ENCODE data around the gene CYB5RL.
"Not testable (repeated sequence)": the region's sequence is repeated elsewhere in the genome, so short reads cannot be mapped to it uniquely, and the experiment has no call there.

Gene CYB5RL

GRCh38 chr1:54225986-54226559 lies 26.2 kb upstream of the CYB5RL start:
- no peak for DNase-seq

DNA sequence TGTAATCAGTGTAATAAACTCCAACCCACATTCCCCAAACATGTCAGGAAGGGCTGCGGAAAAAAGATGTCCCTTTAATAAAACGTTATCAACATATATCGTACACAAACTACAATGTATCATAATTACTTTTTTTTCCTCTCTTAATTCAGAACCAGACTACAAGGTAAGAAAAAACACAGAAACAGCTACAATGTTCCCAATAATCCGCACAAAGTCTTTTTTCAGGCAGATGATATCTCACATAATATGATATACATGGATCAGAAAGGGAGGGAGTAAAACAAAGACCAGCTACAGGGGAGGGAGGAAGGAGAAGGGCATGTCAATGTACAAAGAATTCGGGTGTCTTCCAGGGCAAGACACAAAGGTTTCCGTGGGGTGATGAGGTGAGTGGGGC lies 25.5 kb upstream of the CYB5RL start:
- no peak for DNase-seq

DNA sequence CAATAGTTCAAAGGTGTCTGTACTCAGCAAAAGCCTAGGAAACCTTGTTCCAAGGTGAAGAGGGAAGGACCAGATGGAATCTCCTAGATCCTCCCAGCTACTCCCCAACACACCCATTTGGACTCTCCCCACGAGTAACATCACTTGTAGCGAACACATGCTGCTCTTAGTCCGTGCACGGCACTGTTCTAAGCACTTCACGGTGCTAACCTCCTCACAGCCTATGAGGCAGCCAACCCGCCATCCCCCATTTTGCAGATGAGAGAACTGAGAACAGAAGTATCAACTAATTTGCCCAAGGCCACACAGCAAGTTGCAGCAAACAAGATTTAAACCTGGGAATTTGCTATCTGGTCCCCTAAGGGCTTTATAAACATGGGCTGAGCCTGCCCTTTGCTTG lies 24.4 kb upstream of the CYB5RL start:
- no peak for DNase-seq

DNA sequence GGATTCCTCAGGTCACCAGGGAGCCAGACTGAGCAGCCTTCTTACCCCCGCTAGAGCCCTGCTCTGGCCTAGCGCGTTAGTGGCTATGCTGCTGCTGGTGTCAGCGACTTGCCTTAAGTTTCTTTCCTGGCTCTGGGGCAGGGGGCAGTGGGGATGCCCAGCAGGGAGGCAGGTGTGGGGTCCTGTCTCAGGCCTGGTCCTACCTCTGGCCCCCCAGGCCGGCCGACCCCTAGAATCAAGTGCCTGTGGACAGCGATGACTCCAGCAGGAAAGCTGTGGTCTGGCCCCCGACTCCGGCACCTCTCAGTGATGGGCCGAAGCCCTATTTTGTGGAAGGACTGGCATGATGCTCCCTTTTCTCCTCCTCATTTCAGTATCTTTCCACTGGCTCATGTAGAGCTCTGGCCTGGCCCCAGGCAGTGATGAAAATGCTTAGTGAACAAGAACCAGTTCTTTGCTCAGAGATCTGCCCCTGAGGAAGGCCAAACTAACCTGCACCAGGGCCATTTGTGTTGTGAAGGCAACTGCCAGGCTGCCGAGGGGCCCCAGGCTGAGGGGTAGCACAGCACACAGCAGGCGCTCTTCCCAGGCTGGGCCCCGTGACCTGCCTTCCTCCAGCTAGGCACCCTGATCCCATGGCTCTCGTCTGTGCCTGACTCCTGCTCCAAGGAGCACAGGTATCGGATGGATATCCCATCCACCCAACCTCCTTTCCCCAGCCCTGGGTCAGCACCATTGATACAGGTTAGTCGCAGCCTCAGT lies 23.8 kb upstream of the CYB5RL start:
- no peak for DNase-seq

- DNase-seq, result no peak
Observed at GRCh38 chr1:54222711-54223110, 22.9 kb upstream of the CYB5RL start.

GRCh38 chr1:54221867-54222484 lies 22.1 kb upstream of the CYB5RL start:
- no peak for DNase-seq

DNA sequence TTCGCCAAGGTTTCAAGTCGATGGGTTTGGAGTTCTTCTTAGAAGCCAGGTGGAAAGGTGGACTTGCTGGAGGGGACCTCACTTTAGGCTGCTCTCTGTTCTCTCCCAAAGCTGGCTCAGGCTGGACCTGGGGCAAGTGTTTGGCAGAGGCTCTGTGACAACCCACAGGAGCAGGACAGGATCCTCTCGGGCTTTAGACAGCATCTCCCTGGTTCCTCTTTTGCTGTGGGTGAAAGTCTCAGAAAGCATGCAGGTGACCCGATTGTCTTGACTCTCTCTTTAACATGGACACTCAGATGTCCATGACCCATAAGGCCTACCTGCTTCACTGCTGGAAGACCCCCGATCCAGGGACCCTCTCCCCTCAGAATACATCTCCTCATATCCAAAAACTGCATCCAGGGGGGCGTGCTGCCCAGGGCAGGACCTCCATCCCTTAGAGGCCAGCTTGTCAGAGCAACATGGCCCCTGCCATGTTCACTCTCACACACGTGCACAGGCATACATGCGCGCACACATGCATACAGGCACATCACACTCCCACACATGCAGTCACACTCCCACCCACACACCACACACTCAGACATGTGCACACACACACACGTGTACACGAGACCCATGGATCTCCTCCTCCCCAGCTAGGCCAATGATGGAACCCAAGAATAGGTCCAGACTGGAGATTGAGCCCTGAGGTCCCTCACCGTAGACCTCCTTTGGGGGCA lies 21.4 kb upstream of the CYB5RL start:
- DNase-seq, result no peak

DNA sequence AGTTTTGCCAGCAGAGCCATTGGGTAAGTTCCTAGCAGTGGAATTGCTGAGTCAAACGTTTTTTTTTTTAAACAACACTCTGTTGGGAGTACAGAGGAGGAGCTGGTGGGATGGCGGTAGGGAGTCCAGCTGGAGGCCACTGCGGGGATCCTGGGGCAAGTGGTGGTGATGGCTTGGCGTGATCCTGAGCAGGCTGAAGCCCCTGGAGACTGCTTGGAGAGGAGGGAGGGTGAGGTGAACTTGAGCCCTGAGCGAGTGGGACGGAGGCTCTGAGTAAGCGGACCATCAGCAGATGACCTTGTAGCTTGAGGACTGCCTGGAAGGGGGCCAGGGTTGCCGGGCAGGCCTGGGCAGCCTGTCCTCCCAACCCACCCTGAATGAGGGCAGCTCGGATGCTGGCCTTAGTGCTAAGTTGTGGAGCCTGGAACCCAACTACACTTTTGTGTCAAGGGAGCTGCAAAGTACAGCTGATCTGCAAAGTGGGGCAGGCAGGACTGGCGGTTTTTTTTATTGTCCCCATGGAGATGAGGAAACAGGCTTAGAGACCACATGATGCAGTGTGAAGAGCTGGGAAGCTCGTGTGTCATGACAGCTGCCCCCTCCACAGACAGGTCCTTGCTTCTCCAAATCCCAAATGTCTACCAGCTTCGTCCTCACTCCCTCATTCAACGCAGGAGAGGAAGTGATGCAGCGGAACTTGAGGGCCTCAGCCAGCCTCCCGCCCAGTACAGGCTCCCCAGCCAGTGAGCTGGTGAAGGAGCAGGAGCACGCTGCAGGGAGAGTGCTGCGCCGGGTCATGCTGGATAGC lies 20.4 kb upstream of the CYB5RL start:
- no peak for DNase-seq

GRCh38 chr1:54219688-54220003 lies 19.8 kb upstream of the CYB5RL start:
- no peak for DNase-seq

DNA sequence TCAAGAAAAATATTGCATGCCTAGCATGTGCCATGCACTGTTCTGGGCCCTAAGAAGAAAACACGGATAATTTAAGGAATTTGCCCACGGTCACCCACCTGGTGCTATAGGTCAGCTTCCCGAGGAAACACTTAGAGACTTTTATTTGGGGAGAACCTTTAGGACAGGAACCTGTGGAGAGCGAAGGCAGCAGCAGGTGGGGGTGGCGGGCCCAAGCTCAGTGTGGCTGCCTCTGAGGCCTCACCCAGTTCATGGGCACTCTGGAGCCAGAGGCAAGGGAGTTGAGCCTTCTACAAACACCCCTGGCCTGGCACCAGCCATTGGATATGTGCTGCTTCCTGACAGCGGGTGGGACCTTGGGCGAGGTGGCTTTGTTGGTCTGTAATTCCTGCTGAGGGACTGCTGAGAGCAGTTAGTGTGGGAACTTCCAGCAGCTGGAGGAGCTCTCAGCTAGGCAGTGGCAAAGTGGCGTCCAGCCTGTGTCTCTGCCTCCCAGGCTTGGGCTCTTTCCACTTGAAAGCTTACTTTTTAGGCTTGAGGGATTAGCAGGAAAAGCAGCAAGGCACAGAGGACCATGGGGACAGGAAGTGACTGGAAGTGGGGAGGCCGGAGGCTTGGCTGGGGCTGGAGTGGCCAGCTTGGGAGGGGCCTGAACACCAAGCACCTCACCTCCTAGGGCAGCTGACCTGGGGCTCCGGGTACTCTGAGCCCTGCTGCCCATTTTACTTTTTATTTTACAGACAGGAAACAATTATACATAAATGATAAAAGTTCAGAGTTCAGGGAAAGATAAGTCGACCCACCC lies 19.3 kb upstream of the CYB5RL start:
- DNase-seq, result no peak

DNA sequence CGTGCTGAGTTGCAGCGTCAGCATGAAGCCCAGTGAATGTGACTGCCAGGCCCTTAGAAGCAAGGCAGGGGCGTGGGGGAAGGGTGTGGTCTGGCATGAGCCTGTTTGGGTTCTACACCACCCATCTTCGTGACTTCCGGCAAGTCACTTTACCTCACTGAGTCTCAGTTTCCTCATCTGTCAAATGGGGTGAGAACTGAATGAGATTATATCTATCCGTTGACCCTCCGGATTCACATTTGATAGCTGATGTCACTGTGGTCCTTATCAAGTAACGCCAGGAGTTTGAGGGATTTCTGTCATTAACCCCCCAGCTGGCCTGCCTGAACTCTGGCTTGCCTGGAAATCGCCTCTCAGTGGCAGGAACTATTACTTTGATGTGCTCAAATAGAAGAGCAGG lies 15.7 kb upstream of the CYB5RL start:
- DNase-seq, result no peak

DNA sequence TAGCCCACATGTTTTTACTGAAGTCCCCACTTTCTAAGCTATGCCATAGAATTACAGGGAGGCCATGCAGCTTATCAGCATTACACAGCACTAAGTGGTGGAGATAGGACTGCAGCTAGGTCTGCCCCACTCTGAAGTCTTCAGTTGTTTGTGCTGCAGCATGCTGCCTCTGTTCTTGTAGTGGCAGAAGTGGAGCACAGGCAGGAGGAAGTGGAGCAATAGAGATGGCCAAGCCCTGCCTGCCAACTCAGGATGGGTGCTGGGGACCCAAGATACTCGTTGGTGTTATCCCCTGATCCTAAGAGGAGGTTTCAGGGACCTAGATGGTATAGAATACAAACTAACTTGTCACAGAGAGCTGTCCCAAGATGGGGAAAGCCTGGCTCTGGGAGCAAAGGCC lies 13.0 kb upstream of the CYB5RL start:
- no peak for DNase-seq

GRCh38 chr1:54207896-54208295 lies 8.1 kb upstream of the CYB5RL start:
- not testable (repeated sequence) for DNase-seq

DNA sequence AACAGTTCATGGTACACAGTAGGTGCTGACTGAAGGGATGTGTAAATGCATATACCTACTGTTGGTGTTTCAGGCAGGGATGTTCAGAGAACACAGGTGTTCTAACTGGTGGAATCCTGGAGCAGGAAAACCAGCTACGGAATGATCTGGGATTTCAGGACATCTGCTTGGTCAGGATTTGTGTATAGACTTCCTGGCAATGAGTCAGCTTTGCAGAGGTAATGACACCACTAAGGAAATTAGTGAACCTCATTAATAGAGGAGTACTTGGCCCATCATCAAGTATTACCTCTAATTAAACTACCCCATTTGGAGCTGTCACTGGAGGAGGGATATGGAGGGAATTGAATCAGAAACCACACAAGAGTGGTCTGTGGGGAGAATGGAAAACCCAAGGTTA lies 7.5 kb upstream of the CYB5RL start:
- DNase-seq, result no peak

- no peak for DNase-seq
Observed at GRCh38 chr1:54204199-54204598, 4.4 kb upstream of the CYB5RL start.

DNA sequence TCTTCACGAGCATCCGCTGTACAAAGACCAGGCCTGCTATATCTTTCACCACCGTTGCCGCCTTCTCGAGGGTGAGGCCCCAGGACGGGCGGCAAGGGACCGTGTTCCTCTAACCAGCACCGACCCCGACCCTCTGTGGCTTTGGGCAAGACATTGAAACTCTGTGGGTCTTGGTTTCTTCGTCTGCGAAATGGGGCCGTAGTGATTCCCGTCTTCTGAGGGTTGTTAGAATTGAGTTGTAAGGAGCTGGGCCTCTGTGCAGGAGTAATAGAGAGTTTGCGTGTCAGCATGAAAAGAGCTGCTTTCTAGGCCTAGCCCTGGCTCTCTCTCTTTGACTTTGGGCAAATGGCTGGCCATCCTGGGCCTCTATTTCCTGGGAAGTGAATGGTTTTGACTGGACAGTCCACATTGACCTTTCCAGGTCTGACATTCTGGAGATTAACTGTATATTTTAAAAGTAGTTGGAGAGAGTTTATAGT lies 728 bp upstream of the CYB5RL start:
- DNase-seq, result no peak

- DNase-seq, result no peak
Observed at GRCh38 chr1:54199151-54199764, 572 bp downstream of the CYB5RL start.

DNA sequence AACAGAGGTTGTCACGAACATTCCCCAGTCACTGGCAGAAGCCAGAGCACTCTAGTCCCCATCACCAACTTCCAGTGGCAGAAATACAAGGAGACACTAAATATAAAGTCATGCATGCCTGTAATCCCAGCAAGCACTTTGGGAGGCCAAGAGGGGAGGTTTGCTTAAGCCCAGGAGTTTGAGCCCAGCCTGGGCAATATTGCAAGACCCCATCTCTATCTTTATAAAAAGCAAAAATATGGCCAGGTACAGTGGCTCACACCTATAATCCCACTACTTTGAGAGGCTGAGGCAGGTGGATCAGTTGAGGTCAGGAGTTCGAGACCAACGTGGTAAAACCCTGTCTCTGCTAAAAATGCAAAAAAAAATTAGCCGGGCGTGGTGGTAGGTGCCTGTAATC lies 6.4 kb downstream of the CYB5RL start:
- no peak for DNase-seq

- DNase-seq, result no peak
Observed at GRCh38 chr1:54191525-54191924, 8.3 kb downstream of the CYB5RL start.

DNA sequence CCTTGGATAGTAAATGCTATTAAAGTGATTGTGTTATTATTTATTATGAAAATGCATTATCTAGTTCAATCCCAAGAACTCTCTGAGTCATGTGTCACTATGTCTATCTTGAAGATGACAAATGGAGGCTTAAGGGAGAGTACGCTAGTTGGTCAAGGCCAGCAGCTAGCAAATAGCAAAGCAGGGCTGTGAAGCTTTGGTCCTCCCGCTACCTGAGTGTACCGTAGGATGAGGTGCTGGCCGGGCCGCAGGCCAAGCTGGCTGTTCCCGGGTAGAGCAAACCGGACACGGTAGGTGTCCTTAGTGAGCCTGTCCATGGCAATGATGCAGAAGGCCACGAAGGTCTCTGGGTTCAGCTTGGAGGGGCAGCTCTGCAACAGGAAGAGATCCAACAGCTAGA lies 9.3 kb downstream of the CYB5RL start:
- no peak for DNase-seq

DNA sequence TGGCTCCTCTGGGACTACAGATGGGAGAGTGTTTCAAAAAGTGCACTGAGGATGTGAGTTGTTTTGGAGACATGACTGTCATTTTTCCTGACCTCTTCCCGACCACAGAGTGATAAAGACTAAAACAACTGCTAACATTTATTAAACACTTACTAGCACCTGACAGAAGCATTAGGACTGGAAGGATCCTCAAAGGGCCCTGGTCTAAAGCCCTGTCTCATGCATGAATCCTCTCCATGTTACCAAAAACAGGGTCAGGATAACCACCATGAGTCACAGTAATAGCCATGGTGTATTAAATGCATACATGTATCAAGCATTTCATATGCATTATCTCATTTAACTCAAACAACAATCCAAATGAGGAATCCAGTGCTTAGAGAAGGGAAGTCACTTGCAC lies 11.5 kb downstream of the CYB5RL start:
- DNase-seq, result no peak

DNA sequence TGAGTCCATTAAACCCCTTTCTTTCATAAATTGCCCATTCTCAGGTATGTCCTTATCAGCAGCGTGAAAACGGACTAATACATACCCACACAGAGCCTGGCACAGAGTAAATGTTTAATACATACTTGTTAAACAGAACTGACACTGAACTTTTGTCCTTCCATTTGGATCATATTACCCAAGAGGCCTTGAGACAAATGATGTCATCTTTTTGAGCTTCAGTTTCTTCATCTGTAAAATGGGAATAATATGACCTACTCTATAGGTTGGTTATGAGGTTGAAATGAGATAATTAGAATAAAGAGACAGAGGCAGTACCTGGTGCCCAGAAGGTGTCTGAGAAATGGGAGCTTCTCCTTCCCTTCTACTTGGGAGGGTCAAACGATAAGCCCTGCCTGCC lies 13.8 kb downstream of the CYB5RL start:
- DNase-seq, result no peak
